OCI-LY3 (cell line): Measurements from ENCODE around the gene GP1BA.

ENCODE experiments used
- H2AFZ ChIP-seq: fragments of 200-600, 300-600 bp; shearing (Covaris generic); 2 replicates; pipeline ENCODE4 v1.6.0; 2014; ENCODE audit warnings: antibody characterized with exemption, low read depth, low read length
- H3K27ac ChIP-seq: fragments of 200-600, 300-600 bp; sonication (generic); 2 replicates; pipeline ENCODE4 v1.5.1; 2014; ENCODE audit warnings: mild to moderate bottlenecking, low read length, moderate library complexity, mixed read lengths
- H3K27me3 ChIP-seq: fragments of 200-600, 300-600 bp; sonication (generic); 2 replicates; pipeline ENCODE4 v1.6.1; 2014; ENCODE audit warnings: low read depth, low read length, mixed read lengths
- H3K36me3 ChIP-seq: fragments of 200-600, 300-600 bp; sonication (generic); replicated peaks from 2 replicates; pipeline ENCODE3; 2014; ENCODE audit warnings: low read depth, low read length, mixed read lengths
- H3K4me1 ChIP-seq: fragments of 300-600, 200-600 bp; sonication (generic); 2 replicates; pipeline ENCODE4 v1.6.1; 2014; ENCODE audit warnings: low read length, mixed read lengths
- H3K4me2 ChIP-seq: fragments of 200-600, 300-600 bp; sonication (generic); 2 replicates; pipeline ENCODE4 v1.6.1; 2014; ENCODE audit warnings: low read length, mixed read lengths
- H3K4me3 ChIP-seq: fragments of 300-600, 200-600 bp; sonication (generic); 2 replicates; pipeline ENCODE4 v1.5.1; 2014; ENCODE audit warnings: antibody characterized with exemption, mild to moderate bottlenecking, low read length, moderate library complexity
- H3K79me2 ChIP-seq: fragments of 300-600, 200-600 bp; shearing (Covaris generic); 2 replicates; pipeline ENCODE4 v1.6.1; 2014; ENCODE audit warnings: mild to moderate bottlenecking, low read length, mixed read lengths
- H3K9ac ChIP-seq: fragments of 300-600, 200-600 bp; shearing (Covaris generic); 2 replicates; pipeline ENCODE4 v1.6.0; 2014; ENCODE audit warnings: mild to moderate bottlenecking, low read length, moderate library complexity
- H3K9me3 ChIP-seq: fragments of 200-600, 300-600 bp; shearing (Covaris generic); 2 replicates; pipeline ENCODE4 v1.6.1; 2014; ENCODE audit warnings: low read length, mixed read lengths; ENCODE audit not compliant: insufficient read depth
- H4K20me1 ChIP-seq: fragments of 200-600, 300-600 bp; sonication (generic); 2 replicates; pipeline ENCODE4 v1.6.1; 2016; ENCODE audit warnings: low read length, mixed read lengths; ENCODE audit not compliant: insufficient read depth
- EZH2phosphoT487 ChIP-seq: fragments of 200-600 bp; shearing (Covaris generic); IDR thresholded peaks from 2 replicates; pipeline ENCODE4 v1.6.1; 2018; ENCODE audit warnings: antibody characterized with exemption, mixed run types, low read depth
- TF ChIP-seq, protein P1 (sequence below): fragments of 200-600, 300-600 bp; sonication (generic); IDR thresholded peaks from 2 replicates; pipeline ENCODE4 v1.5.1; 2014; ENCODE audit warnings: antibody characterized with exemption, low read length, low read depth

The GP1BA gene

DNA sequence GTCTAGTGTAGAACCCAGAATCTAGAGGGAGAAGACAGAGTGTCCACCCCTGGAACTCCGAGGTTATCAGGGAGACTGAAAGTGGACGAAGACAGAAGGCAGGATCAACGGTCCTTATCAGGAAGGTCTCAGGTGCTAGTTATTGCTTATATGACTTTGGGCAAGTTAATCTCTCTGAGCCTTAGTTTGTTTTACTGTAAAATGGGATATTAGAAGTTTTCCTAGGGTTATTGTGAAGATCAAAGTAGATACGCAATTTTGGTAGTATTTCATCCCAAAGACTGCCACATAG is 9.2 kb downstream of the GP1BA start:
- peaks cover 23% of the 10 kb centered on the region for H4K20me1 ChIP-seq
- no peaks in the 10 kb centered on the region for H3K27me3 ChIP-seq
- peak overlapping the region; percentile 90 for H3K27ac ChIP-seq
- peak overlapping the region; percentile 98 for H3K4me3 ChIP-seq
- peaks cover 76% of the 10 kb centered on the region for H3K79me2 ChIP-seq
- H3K36me3 ChIP-seq = peaks cover 48% of the 10 kb centered on the region
- H3K9me3 ChIP-seq = no peaks in the 10 kb centered on the region
- H3K9ac ChIP-seq = peak overlapping the region; percentile 97
- peaks cover 41% of the 10 kb centered on the region for H3K4me1 ChIP-seq
- no peak for TF ChIP-seq EZH2phosphoT487
- TF ChIP-seq, protein P1, sequence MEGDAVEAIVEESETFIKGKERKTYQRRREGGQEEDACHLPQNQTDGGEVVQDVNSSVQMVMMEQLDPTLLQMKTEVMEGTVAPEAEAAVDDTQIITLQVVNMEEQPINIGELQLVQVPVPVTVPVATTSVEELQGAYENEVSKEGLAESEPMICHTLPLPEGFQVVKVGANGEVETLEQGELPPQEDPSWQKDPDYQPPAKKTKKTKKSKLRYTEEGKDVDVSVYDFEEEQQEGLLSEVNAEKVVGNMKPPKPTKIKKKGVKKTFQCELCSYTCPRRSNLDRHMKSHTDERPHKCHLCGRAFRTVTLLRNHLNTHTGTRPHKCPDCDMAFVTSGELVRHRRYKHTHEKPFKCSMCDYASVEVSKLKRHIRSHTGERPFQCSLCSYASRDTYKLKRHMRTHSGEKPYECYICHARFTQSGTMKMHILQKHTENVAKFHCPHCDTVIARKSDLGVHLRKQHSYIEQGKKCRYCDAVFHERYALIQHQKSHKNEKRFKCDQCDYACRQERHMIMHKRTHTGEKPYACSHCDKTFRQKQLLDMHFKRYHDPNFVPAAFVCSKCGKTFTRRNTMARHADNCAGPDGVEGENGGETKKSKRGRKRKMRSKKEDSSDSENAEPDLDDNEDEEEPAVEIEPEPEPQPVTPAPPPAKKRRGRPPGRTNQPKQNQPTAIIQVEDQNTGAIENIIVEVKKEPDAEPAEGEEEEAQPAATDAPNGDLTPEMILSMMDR = no peak
- H3K4me2 ChIP-seq = peak overlapping the region; percentile 96
- H2AFZ ChIP-seq = no peak overlapping the region

DNA sequence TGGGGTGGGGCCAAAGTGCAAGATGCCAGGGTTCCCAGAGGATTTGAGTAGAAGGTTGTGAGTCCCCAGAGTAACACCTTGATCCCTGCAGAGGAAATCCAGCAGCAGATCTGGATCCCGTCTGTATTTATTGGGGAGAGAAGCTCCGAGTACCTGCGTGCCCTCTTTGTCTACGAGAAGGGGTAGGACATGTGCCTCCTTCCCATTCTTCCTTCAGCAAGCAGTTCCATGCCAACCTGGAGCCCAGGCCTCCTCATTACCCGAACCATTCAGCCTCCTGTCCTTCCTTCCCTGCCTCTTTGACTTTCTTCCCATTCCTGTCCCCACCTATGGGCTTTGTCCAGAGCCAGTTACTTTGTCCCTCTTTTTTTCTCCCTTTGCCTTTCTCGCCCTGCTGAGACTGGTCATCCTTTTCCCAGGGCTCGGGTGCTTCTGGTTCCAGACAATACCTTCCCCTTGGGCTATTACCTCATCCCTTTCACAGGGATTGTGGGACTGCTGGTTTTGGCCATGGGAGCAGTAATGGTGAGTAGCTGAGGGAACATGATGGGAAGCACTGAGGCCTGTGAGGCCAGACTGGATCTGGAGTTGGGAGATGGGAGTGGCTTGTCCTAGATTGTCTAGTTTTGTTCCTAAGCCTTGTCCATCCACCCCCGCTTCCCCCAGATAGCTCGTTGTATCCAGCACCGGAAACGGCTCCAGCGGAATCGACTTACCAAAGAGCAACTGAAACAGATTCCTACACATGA is 10.9 kb downstream of the GP1BA start:
- peaks cover 93% of the 10 kb centered on the region for H3K79me2 ChIP-seq
- no peak overlapping the region for H3K9ac ChIP-seq
- H3K27me3 ChIP-seq = no peaks in the 10 kb centered on the region
- H4K20me1 ChIP-seq = peaks cover 30% of the 10 kb centered on the region
- 0 out of 2 replicates have a peak overlapping the region, but pooled peaks have one; percentile 100 for H3K27ac ChIP-seq
- no peak overlapping the region for H2AFZ ChIP-seq
- H3K4me1 ChIP-seq = peaks cover 41% of the 10 kb centered on the region
- H3K9me3 ChIP-seq = no peaks in the 10 kb centered on the region
- peaks cover 58% of the 10 kb centered on the region for H3K36me3 ChIP-seq
- no peak overlapping the region for H3K4me3 ChIP-seq
- H3K4me2 ChIP-seq = no peak overlapping the region
- TF ChIP-seq EZH2phosphoT487 = no peak
- TF ChIP-seq, protein P1 = no peak

DNA sequence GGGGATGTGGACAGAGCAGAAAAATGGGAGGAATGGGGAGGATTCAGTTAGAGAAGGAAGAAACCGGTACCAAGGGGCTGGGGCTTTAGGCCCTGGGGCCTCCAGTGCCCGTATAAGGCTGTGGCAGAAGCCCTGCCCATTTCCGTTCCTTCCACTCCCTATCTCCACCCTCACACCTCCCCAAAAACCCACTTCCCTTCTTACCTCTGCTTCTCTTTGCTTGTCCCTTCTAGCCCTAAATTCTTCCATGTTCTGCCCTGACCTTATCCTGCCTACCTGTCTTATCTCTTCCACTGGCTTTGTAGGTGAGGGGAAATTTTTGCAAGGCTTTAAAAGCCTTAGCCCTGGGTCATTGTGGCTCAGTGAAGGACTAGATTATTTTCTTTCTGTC is 12.1 kb downstream of the GP1BA start:
- H3K4me2 ChIP-seq = peak overlapping the region; percentile 98
- H3K27ac ChIP-seq = peak overlapping the region; percentile 100
- TF ChIP-seq, protein P1 = no peak
- no peak for TF ChIP-seq EZH2phosphoT487
- H2AFZ ChIP-seq = no peak overlapping the region
- H3K9me3 ChIP-seq = no peaks in the 10 kb centered on the region
- peaks cover 54% of the 10 kb centered on the region for H3K36me3 ChIP-seq
- H3K4me1 ChIP-seq = peaks cover 35% of the 10 kb centered on the region
- H3K4me3 ChIP-seq = peak overlapping the region; percentile 99
- H4K20me1 ChIP-seq = peaks cover 30% of the 10 kb centered on the region
- H3K9ac ChIP-seq = peak overlapping the region; percentile 100
- peaks cover 87% of the 10 kb centered on the region for H3K79me2 ChIP-seq
- no peaks in the 10 kb centered on the region for H3K27me3 ChIP-seq

DNA sequence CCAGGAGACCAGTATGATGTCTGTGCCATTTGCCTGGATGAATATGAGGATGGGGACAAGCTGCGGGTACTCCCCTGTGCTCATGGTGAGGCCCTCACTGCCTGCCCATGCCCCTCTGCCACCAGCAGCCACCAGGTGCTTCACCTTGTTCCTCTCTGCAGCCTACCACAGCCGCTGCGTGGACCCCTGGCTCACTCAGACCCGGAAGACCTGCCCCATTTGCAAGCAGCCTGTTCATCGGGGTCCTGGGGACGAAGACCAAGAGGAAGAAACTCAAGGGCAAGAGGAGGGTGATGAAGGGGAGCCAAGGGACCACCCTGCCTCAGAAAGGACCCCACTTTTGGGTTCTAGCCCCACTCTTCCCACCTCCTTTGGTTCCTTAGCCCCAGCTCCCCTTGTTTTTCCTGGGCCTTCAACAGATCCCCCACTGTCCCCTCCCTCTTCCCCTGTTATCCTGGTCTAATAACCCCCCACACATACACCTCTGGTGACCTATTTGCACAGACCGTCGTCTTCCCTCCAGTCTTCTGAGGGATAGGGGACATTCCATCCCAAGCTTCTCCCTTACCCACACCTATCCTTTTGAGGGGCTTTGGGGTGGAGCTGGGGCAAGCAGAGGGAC is 12.6 kb downstream of the GP1BA start:
- Histone ChIP-seq H3K9me3 (no peaks in the 10 kb centered on the region), H3K4me1 (peaks cover 35% of the 10 kb centered on the region), H2AFZ (no peak overlapping the region), H4K20me1 (peaks cover 30% of the 10 kb centered on the region), H3K36me3 (peaks cover 54% of the 10 kb centered on the region), H3K4me3 (peak overlapping the region; percentile 99), H3K9ac (peak overlapping the region; percentile 100), H3K4me2 (peak overlapping the region; percentile 98), H3K27ac (peak overlapping the region; percentile 100), H3K79me2 (peaks cover 83% of the 10 kb centered on the region), H3K27me3 (no peaks in the 10 kb centered on the region)
- TF ChIP-seq, protein P1 = no peak
- TF ChIP-seq EZH2phosphoT487 = no peak
